ENCODE results near the gene SS18L1.

The SS18L1 gene

GRCh38 chr20:62120365-62120762 lies 23.2 kb upstream of the SS18L1 start:
- no peak for DNase-seq (ENCODE audit: low read depth)

DNA sequence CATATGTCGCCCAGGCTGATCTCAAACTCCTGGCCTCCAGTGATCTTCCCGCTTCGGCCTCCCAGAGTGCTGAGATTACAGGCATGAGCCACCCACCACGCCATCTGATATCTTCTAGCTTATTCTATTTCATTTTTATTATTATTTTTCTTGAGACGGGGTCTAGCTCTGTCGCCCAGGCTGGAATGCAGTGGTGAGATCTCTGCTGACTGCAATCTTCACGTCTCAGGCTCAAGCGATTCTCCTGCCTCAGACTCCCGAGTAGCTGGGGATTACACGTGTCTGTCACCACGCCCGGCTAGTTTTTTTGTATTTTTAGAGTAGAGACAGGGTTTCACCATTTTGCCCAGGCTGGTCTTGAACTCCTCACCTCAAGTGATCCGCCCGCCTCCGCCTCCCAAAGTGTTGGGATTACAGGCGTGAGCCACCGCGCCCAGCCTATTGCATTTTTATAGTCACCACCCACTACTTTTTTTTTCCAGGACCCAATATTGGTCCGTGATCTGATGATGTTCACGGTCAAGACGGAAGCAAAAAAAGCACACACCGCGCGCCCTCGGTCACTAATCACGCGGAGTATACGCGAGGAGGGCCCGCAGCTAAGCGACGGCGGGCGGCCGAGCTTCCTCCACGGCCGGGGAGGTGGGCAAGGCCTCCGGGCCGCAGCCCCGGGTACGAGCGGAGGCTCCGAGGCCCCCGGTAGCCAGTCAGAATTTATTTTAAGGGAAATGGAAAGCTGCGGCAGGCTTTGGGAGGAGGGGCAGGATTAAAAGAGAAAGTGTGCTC lies 22.4 kb upstream of the SS18L1 start:
- no peak for DNase-seq (ENCODE audit: low read depth)

DNA sequence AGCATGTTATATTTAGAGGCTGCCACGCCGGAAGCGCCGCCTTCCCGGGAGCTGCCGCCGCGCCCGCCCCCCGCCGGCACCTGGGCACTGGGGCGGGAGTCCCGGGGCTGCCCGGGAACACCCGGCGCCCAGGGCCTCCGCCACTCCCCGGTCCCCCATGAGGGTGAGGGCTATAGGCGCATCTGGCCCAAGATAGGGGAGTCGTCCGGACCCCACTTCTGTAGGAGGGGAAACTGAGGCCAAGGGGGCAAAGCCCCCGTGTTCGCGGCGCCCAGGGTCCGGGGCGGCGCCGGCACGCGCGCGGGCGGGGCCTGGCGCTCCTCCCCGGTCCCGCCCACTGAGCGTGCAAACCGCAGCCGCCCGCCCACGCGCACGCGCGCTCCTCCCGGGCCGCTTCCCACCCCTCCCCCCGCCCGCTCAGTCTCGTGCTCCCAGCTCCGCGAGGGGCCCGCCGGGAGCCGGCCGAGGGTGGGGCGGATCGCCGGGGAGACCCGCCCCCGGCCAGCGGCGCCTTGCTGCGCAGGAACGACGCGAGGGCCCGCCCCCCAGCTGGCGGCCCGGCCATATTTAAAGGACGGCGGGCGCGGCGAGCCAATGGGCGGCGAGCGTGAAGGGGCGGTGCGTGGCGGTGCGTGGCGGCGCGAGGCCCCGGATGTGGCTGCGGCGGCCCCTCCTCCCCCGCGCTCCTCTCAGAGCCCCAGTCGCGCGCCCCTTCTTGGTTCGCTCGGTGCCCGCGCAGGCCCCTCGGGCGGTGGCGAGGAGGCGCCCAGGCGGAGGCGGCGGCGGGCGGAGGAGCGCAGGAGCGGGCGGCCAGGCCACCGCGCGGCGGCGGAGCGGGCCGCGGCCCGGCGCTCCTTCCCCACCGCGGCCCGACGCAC lies 21.6 kb upstream of the SS18L1 start, which contains the start of gene LSM14B:
Gene LSM14B, plus strand, starts transcription at position 700 of the 878 bp plus-strand sequence. CDS start 192 bp downstream, outside the sequence.
- DNase-seq (ENCODE audit: low read depth), result peak; percentile 80

DNA sequence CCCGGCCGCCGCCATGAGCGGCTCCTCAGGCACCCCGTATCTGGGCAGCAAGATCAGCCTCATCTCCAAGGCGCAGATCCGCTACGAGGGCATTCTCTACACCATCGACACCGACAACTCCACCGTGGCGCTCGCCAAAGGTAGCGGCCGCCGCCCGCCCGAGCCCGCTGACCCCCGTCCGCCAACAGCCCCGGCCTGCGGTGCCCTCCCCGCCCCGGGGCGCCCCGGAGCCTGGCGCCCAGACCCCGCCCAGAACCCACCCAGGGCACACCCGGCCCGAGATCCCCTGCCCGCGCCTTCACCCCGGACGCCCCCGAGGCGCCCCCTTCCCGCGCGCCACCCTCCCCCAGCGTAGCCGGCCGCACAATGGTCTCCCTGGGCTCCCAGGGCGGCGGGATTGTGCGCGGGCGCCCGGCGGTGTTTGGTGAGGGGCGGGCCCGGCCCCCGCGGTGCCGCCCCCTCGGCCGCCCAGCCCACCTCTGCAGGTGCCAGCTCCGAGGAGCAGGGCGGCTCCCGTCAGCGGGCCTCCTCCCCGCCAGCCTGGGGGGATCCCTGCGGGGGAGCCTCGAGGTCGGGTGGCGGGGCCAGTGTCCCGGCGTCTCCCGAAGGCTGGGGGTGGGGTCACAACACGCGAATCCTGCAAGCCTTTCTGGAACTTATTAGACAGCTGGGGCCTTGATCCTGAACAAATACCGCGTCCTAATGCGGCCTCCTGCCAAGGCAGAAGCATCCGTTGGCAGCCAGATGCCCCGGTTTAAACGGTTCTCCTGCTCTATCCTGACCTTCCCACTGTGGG lies 20.7 kb upstream of the SS18L1 start:
- DNase-seq (ENCODE audit: low read depth), result no peak

GRCh38 chr20:62123450-62124118 lies 20.0 kb upstream of the SS18L1 start:
- no peak for DNase-seq (ENCODE audit: low read depth)

- DNase-seq (ENCODE audit: low read depth), result no peak
These were observed 17.4 kb upstream of the SS18L1 start for GRCh38 chr20:62126141-62126540.

DNA sequence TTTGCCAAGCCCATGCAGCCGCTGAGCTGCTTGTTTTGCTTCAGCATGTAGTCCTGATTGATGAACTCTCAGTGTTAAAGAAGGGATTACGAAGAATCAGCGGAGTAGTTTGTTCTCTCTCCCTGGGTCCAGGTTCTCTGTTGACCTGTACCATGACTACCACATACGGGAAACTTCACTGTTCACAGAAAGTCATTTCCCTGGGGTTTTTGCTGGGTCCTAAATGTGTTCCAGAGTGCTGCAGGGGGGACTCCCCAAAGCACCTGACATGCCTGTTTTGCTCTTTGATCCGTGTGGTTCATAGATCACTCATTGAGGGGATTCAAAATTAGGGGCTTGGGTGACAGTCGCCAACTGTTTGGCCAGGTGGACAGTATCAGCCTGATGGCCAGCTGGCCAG lies 15.8 kb upstream of the SS18L1 start:
- no peak for DNase-seq (ENCODE audit: low read depth)

- DNase-seq (ENCODE audit: low read depth), result no peak
These were observed 15.1 kb upstream of the SS18L1 start for GRCh38 chr20:62128502-62128901.

GRCh38 chr20:62129731-62130531 lies 13.6 kb upstream of the SS18L1 start:
- DNase-seq (ENCODE audit: low read depth), result no peak

- no peak for DNase-seq (ENCODE audit: low read depth)
These were observed 11.8 kb upstream of the SS18L1 start for GRCh38 chr20:62131560-62132320.

DNA sequence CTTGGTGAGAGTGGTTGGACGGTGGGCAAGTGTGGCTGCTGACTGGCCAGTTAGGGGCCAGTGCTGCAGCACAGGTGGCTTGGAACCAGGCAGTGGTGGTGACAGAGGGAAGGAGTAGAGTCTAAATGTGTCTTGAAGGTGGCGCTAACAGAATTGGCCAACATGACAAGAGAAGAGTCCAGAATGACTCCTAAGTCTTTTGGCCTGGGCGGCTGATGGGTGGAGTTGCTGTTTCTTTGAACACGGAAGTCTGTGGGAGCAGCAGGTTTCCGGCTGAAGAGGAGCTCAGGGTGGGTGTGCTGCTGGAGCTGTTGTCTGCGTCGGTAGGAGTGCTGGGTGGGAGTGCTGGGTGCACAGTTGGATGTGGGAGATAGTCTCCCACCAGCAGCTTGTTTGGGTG lies 11.1 kb upstream of the SS18L1 start:
- DNase-seq (ENCODE audit: low read depth), result no peak

- DNase-seq (ENCODE audit: low read depth), result no peak
These were observed 10.3 kb upstream of the SS18L1 start for GRCh38 chr20:62133051-62133845.

- DNase-seq (ENCODE audit: low read depth), result no peak
These were observed 9.7 kb upstream of the SS18L1 start for GRCh38 chr20:62133864-62134263.

- no peak for DNase-seq (ENCODE audit: low read depth)
These were observed 8.8 kb upstream of the SS18L1 start for GRCh38 chr20:62134735-62135231.

DNA sequence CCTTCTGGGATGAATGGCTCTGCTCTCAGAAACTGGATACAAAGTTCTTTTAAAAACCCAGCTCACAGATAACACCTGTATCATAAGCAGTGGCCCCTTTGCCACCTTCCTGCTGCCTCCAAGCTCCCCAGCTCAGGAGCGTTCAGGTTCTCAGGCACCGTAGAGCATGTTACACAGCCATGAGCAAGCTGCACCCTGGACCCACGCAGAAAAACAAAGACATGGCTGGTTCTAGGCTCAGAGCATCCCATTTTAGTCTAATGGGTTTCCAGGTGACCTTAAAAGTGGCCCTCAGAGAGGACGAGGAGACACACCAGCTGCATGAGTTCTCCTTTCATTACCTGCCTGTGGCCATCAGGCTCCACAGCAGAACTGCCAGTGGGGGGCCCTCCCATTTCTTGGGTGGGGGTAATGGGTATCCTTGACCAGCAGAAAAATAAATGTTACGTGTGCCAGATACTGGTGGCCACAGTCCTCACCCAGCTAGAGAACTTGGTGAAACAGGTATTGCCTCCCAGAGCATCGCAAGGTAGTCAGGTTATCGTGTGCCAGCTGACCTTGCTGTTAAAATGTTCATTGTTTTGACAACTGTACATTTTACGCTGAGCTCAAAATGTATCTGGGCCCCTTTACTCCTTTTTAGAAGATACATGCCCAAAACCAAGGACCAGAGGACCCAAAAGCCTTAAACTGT lies 7.8 kb upstream of the SS18L1 start:
- DNase-seq (ENCODE audit: low read depth), result no peak

DNA sequence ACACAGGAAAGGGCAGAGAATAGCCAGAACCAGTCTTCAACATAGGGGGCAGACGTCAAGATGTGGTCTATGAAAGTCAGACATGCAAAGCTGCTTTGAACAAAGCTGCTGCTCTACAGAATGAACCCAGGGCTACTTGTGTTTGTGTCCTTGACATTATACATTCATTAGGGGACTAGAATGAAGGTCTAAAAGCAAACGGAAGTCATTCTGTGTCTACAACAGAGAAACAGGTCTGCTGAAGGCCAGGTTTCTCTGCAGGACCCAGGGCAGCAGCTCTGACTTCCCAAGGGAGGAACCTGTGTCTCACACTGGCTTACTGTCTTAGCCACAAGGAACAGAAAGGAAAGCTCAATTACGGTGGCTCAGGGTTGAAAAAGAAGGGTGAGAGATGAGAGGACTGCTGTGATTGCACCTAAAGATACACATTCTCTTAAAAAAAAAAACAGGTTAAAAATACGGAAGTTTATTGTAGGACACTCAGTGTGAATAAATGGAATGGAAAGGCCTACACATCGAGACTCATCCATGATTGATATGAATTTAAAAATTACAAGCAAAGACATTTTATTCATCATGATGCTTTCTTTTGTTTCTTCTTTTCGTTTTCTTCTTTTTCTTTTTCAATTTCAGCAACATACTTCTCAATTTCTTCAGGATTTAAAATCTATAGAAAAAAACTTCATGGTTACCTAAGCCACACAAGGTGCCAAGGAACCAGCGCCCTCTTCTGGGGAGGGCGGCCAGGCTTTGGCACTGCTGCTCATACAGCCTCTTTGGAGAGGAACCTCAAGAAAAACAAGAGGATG lies 7.1 kb upstream of the SS18L1 start:
- no peak for DNase-seq (ENCODE audit: low read depth)

DNA sequence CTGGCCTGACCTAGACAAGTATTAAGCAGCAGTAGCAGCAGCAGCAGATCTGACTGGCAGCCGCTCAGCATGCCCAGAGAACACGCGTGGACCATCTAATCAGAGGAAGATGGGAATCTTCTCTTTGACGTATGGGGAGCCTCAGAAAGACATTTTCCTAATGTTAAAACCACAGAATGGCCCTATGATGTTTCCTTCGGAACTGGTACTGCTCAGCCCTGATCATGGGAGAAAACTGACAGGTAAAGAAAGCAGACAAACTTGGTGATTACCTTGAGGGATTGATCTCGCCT lies 6.5 kb upstream of the SS18L1 start:
- DNase-seq (ENCODE audit: low read depth), result no peak
